ENCODE measurements around the gene NCR1.
A peak's percentile ranks its signal among the peaks of the same experiment; 100 is the strongest.
"Not testable (repeated sequence)": the region's sequence is repeated elsewhere in the genome, so short reads cannot be mapped to it uniquely, and the experiment has no call there.

Gene NCR1

GRCh38 chr19:54882758-54883157, 23.2 kb upstream of the NCR1 start:
- peak; percentile 33; the same call in 1 of the 2 replicates for TF ChIP-seq CTCF (IDR thresholded peaks at IDR 0.05; ENCODE audit: borderline replicate concordance, insufficient read depth, low read depth, low read length)
- no peak overlapping the region for H3K4me3 ChIP-seq (ENCODE audit: low read depth, low read length)

- no peak overlapping the region for H3K4me3 ChIP-seq (ENCODE audit: low read depth, low read length)
- no peak for TF ChIP-seq CTCF (IDR thresholded peaks at IDR 0.05; ENCODE audit: borderline replicate concordance, insufficient read depth, low read depth, low read length)
Observed at GRCh38 chr19:54883228-54883627, 22.7 kb upstream of the NCR1 start.

GRCh38 chr19:54888239-54888638, 17.7 kb upstream of the NCR1 start:
- H3K4me3 ChIP-seq (ENCODE audit: low read depth, low read length), result no peak overlapping the region
- TF ChIP-seq CTCF (IDR thresholded peaks at IDR 0.05; ENCODE audit: borderline replicate concordance, insufficient read depth, low read depth, low read length), result no peak

GRCh38 chr19:54889566-54889965, 16.4 kb upstream of the NCR1 start:
- H3K4me3 ChIP-seq (ENCODE audit: low read depth, low read length), result no peak overlapping the region
- no peak for TF ChIP-seq CTCF (IDR thresholded peaks at IDR 0.05; ENCODE audit: borderline replicate concordance, insufficient read depth, low read depth, low read length)

DNA sequence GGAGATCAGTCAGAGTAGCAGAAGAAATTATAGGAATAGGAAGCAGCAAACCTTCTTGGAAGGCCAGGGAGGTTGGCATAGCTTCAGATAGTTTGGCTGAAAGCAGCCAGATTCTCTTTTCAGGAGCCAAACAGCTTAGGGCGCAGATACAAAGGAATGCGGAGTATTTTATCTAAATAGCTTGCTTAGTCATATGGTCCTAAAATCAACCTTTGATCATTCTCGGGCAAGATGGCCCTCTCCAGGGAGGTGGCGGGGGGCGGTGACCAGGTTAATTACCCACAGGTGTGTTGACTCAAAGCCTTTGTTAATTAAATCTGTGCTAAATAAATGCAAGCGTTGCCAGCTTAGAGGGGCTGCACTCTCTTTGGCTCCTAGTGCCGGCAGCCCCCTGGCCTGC, 12.5 kb upstream of the NCR1 start:
- H3K4me3 ChIP-seq (ENCODE audit: low read depth, low read length), result no peak overlapping the region
- no peak for TF ChIP-seq CTCF (IDR thresholded peaks at IDR 0.05; ENCODE audit: borderline replicate concordance, insufficient read depth, low read depth, low read length)

DNA sequence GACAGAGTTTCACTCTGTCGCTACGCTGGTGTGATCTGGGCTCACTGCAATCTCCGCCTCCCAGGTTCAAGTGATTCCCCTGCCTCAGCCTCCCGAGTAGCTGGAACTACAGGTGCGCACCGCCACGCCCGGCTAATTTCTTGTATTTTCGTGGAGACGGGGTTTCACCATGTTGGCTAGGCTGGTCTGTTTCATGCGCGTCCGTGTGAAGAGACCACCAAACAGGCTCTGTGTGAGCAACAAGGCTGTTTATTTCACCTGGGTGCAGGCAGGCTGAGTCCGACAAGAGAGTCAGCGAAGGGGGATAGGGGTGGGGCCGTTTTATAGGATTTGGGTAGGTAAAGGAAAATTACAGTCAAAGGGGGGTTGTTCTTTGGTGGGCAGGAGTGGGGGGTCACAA, 11.8 kb upstream of the NCR1 start:
- not testable (repeated sequence) for H3K4me3 ChIP-seq (ENCODE audit: low read depth, low read length)

DNA sequence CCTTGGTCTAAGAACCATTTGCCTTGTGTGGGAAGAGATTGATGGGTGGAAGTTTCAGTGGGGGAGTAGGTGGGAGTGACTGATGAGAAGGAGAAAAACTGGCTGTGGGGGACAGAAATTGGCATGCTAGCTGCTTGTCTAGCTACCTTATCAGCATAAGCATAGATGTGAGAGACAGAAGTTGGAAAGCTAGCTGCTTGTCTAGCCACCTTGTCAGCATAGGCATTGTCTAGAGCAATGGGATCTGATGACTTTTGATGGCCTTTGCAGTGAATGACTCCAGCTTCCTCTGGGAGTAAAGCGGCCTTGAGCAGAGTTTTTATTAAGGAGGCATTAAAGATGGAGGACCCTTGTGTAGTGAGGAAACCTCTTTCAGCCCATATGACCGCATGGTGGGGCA, 9.9 kb upstream of the NCR1 start:
- no peak for TF ChIP-seq CTCF (IDR thresholded peaks at IDR 0.05; ENCODE audit: borderline replicate concordance, insufficient read depth, low read depth, low read length)
- no peak overlapping the region for H3K4me3 ChIP-seq (ENCODE audit: low read depth, low read length)

GRCh38 chr19:54898685-54899084, 7.3 kb upstream of the NCR1 start:
- H3K4me3 ChIP-seq (ENCODE audit: low read depth, low read length), result not testable (repeated sequence)

DNA sequence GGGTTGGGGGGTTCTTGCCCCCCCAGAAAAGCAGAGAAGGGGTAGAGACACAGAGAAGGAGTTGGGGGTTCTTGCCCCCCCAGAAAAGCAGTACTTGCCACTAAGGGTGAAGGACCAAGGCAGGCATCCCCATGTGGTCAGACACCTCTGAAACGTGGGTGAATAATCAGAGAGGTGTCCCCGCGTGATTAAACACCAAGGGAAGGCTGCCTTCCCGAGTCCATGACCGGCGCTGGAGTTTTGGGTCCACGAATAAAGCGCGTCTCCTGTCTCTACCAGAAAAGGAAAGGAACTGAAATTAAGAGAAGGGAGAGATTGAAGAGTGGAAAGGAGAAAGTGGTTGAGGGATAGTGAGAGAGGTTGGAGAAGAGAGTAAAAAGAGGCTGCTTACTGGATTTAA, 6.3 kb upstream of the NCR1 start:
- not testable (repeated sequence) for H3K4me3 ChIP-seq (ENCODE audit: low read depth, low read length)

DNA sequence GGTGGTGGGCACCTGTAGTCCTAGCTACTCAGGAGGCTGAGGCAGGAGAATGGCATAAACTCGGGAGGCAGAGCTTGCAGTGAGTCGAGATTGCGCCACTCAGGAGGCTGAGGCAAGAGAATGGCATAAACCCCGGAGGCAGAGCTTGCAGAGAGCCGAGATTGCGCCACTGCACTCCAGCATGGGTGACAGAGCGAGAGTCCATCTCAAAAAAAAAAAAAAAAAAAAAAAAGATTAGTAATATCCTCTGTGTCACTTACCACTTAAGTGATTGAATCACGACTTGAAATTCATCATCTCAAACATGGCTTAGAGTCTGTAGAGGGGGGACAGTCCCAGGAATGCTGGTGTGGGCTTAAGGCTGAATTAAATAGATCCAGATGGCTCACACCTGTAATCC, 4.8 kb upstream of the NCR1 start:
- not testable (repeated sequence) for H3K4me3 ChIP-seq (ENCODE audit: low read depth, low read length)

Data from GM12875 (cell line).